ENCODE measurements around the gene MSL2. TPM values are rescaled to one million over a fixed set of nuclear protein-coding genes. Genes with fewer than 3 reads are reported as not detected.
A peak's percentile ranks its signal among the peaks of the same experiment; 100 is the strongest.
"Not testable (repeated sequence)": the region's sequence is repeated elsewhere in the genome, so short reads cannot be mapped to it uniquely, and the experiment has no call there.

Gene MSL2
- total RNA-seq, 2 donors from 2014 or later: 71.0 to 71.6 TPM

DNA sequence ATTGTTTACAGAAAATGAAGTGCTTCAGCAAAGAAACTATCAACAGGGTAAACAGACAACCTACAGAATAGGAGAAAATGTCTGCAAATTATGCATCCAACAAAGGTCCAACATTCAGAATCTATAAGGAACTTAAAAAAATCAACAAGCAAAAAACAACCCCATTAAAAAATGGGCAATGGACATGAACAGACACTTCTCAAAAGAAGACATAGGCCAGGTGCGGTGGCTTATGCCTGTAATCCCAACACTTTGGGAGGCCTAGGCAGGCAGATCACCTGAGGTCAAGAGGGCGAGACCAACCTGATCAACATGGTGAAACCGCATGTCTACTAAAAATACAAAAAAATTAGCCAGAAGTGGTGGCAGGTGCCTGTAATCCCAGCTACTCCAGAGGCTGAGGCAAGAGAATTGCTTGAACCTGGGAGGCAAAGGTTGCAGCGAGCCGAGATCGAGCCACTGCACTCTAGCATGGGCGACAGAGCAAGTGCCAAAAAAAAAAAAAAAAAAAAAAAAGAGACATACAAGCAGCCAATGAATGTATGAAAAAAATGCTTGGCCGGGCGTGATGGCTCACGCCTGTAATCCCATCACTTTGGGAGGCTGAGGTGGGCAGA is 2.4 kb upstream of the MSL2 start:
- not testable (repeated sequence) for H3K27me3 Mint-ChIP-seq (ENCODE audit: low read depth); ATAC-seq (replicated peaks in 1 of 2); H3K9me3 Mint-ChIP-seq; DNase-seq
- H3K36me3 Mint-ChIP-seq (ENCODE audit: insufficient read depth in 2 of 2): peaks cover 12 to 17% of the 10 kb centered on the region in 2 donors
- peaks cover 18% of the 10 kb centered on the region for H3K4me1 Mint-ChIP-seq (ENCODE audit: low read depth)
- peak overlapping the region in 1 of 2 donors; percentile 99 for H3K4me3 Mint-ChIP-seq
- peak overlapping the region; percentile 94 for H3K27ac Mint-ChIP-seq

DNA sequence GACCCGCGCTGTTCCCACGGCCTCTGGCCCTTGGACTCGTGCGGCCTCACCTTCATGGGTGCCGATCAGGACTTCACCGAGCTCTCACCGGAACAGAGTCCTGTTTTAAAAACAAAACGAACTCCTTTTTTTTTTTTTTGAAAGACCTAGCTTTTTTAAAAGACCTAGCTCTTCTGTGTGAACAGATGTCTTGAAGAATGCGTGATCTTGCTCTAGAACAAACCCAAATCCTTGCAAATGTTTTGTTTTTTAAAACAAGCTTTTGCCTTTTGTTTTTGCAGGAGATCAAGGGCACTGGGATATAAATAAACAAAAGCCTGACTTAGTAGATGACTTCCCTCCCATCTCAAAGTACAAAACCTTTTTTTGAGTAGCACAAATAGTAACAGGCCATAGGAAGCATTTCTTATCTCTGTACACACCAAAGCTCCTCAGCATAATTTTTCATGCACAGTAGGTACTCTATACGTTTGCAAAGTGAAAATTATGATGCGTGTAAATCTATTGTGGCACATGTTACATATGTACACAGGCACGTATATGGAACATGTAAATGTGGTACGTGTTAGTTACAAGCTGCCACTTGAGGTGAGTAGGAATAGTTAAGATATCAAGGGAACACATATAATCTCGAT is 1.1 kb upstream of the MSL2 start:
- H3K27me3 Mint-ChIP-seq (ENCODE audit: low read depth): no peaks in the 10 kb centered on the region
- peaks cover 23% of the 10 kb centered on the region for H3K4me1 Mint-ChIP-seq (ENCODE audit: low read depth)
- H3K36me3 Mint-ChIP-seq (ENCODE audit: insufficient read depth in 2 of 2): peaks cover 14 to 21% of the 10 kb centered on the region in 2 donors
- peak overlapping the region; percentile 94 for H3K27ac Mint-ChIP-seq
- no peak for ATAC-seq (replicated peaks in 1 of 2)
- H3K4me3 Mint-ChIP-seq: peak overlapping the region; percentile 97 to 99
- H3K9me3 Mint-ChIP-seq: no peaks in the 10 kb centered on the region
- no peak for DNase-seq

DNA sequence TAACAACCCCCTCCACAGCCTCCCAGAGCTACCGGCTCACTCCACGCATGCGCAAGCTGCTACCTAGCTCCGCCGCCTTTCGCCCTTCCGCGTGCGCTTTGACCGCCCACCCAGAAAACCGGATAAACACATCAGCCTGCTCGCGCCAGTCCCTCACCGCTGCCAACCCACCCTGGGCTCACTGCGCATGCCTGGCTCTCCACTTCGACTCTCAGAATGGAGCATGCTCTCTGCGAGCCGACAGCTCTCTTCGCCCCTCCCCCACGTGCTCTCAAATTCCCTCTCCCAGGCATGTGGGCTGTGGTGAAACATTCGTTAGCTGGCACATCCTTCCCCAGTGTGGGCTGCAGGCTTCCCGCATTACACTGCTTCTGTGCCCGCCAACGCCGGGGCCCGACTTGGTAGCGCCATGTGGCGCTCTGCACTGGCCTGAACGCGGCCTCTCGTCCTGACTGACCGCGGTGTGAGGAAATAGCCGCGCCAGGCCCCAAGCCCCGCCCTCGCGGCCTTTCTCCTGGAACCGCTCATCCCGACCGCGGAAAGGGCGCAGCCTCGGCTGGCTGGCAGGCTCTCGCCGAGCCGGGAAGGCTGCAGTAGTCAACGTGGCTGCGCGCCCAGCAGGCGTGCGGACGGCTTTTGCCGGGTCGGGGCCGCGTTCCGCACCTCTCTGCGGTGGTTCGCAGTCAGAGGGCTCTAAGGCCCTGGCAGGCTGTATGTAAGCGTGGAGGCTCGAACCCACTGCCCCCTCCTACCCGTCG is 445 bp upstream of the MSL2 start:
- peaks cover 30% of the 10 kb centered on the region for H3K4me1 Mint-ChIP-seq (ENCODE audit: low read depth)
- H3K36me3 Mint-ChIP-seq (ENCODE audit: insufficient read depth in 2 of 2): peaks cover 14 to 27% of the 10 kb centered on the region in 2 donors
- H3K9me3 Mint-ChIP-seq: no peaks in the 10 kb centered on the region
- H3K27me3 Mint-ChIP-seq (ENCODE audit: low read depth): no peaks in the 10 kb centered on the region
- H3K4me3 Mint-ChIP-seq: peak overlapping the region; percentile 97 to 99
- DNase-seq (peak; percentile 98 to 99), ATAC-seq (replicated peaks in 1 of 2) (peak; percentile 73 to 74)
- peak overlapping the region; percentile 94 for H3K27ac Mint-ChIP-seq

DNA sequence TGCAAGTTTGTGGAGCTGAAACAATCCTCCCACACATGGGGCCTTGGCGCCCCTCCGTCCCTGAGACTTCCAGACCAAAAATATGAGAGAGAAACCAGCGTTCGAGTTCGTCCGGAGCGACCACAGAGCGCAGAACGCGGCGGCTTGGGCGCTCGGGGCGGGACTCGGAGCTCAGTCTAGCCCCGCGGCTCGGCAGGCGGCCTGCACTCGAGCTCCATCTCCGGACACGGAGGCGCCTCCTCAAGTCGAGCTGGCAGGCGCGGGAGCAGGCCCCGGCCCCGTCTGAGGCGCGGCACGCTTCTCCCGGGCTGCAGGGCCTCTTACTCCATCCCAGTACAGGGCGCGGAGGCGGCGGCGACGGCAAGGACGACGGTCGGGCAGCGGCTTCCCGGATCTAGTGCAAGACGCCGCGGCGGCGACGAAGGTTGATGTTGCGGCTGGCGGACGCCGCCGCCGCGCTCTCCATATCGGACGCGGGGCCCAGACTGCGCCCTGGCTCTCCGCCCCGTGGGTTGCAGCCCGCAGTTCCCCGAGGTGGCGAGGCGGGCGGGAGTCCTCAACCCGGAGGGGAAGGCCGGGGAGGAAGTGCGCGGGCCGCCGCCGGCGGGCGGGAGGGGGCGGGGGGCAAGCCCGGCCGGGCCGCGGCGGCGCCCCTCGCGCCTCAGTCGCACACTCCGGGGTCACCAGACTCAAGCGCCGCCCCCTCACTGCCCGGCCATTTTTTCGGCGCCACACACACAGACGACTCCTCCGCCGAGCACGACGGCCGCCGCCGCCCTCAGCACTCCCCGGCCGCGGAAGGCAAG is 674 bp downstream of the MSL2 start:
- H3K9me3 Mint-ChIP-seq: no peaks in the 10 kb centered on the region
- ATAC-seq (replicated peaks in 1 of 2) (peak; percentile 55 to 63), DNase-seq (peak; percentile 88)
- peak overlapping the region; percentile 99 for H3K27ac Mint-ChIP-seq
- H3K4me1 Mint-ChIP-seq (ENCODE audit: low read depth): peaks cover 41% of the 10 kb centered on the region
- H3K27me3 Mint-ChIP-seq (ENCODE audit: low read depth): no peaks in the 10 kb centered on the region
- peak overlapping the region; percentile 97 to 99 for H3K4me3 Mint-ChIP-seq
- peaks cover 14 to 29% of the 10 kb centered on the region in 2 donors for H3K36me3 Mint-ChIP-seq (ENCODE audit: insufficient read depth in 2 of 2)

DNA sequence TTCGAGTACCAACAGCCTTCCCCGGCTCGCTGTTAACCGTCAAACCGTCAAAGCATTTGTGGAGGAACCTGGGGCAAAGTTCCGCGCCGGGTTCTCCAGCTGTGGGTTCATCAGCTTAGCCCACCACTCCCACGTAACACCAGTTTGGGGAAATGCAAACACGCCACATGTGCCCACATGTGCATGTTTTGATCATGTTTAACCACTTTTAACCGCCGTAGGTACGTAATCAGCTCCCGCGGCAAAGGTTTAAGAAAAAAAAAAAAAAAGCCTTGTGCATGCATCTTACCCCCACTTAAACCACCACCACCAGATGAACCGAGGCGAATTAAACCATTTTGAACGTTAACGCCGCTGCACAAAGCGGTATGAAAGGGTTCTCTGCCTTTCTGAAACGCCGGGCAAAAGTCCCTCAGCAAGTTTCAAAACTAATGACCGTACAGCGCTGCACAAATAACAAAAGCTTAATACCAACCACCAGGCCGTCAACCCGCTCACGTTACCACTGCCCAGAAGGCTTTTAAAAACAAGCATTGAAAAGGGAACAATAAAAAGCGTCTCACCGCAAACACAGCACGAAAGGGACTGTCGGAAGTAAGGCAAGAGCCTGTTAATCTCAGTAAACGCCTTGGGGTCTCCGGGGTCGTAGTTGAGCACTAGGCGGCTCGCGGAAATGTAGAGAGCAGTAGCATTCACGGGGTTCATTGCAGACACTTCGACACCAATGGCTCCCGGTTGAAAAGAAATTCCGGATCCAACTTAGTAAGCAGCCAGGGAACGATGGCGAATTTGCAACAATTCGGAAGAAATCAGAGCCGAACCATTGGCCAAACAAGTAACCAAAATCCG is 1.5 kb downstream of the MSL2 start:
- peak overlapping the region; percentile 99 for H3K27ac Mint-ChIP-seq
- peak overlapping the region; percentile 97 to 99 for H3K4me3 Mint-ChIP-seq
- H3K4me1 Mint-ChIP-seq (ENCODE audit: low read depth): peaks cover 49% of the 10 kb centered on the region
- ATAC-seq (replicated peaks in 1 of 2): peak; percentile 4 to 26
- peaks cover 14 to 29% of the 10 kb centered on the region in 2 donors for H3K36me3 Mint-ChIP-seq (ENCODE audit: insufficient read depth in 2 of 2)
- H3K9me3 Mint-ChIP-seq: no peaks in the 10 kb centered on the region
- no peaks in the 10 kb centered on the region for H3K27me3 Mint-ChIP-seq (ENCODE audit: low read depth)
- DNase-seq: peak; percentile 78 to 88

DNA sequence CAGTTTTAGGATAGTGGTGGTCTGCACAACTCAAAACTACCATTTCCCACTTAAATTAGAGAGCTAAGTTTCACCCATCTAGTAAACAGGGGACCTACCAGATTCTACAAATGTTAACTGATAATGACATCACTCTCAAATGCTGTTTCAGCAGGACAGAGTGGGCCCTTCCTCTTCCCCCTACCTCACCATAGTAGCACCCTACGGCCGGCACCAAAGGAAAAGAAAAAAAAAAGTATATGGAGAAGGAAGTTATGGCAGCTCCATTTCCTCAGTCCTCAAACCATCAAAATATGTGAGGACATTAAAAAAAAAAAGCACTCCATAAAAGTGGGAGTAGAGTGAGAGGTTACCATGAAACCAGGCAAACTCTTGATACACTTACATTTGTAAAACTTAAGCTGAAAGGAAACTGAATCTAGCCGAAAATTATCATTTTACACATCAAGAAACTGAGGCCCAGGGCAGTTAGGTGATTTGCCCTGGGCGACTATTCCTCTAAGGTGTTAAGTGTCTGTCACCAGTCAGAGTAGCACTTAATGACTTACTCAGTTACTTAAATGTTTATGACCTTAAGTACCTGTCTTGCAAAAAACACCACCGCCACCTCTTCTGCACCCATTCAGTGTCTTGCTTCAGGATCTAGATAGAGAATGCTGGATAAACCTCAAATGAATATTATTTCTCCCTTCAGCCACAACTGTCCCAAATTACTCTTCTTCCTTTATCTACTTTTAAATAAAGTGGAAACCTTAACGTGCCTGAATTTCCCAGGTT is 2.7 kb downstream of the MSL2 start:
- ATAC-seq (replicated peaks in 1 of 2) (no peak), DNase-seq (peak; percentile 18 to 21)
- Mint-ChIP-seq H3K36me3 (ENCODE audit: insufficient read depth in 2 of 2) (peaks cover 14 to 28% of the 10 kb centered on the region in 2 donors), H3K4me1 (ENCODE audit: low read depth) (peaks cover 60% of the 10 kb centered on the region), H3K27ac (peak overlapping the region; percentile 99), H3K9me3 (no peaks in the 10 kb centered on the region), H3K27me3 (ENCODE audit: low read depth) (no peaks in the 10 kb centered on the region), H3K4me3 (peak overlapping the region; percentile 97 to 99)

DNA sequence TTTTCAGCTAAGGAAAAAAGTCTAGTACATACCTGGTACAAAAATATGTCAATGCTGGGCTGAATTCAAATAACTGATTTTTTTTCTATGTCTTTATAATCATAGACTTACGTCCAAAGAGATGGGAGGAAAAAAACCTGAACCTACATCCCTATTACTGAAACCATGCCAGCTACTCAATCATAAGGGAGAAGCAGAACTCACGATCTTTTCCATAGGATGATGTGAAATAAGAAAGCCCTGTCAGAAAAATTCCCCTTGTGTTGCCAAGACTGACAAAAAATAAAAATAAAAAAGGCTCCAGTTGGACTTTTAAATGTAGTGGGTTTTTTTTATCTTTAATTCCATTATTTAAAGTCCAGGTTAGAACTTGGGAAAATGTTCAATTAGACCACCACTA is 3.3 kb downstream of the MSL2 start:
- Mint-ChIP-seq H3K36me3 (ENCODE audit: insufficient read depth in 2 of 2) (peaks cover 14 to 28% of the 10 kb centered on the region in 2 donors), H3K4me1 (ENCODE audit: low read depth) (peaks cover 60% of the 10 kb centered on the region), H3K4me3 (peak overlapping the region; percentile 97 to 99), H3K27me3 (ENCODE audit: low read depth) (no peaks in the 10 kb centered on the region), H3K27ac (peak overlapping the region; percentile 99), H3K9me3 (no peaks in the 10 kb centered on the region)
- no peak for DNase-seq
- ATAC-seq (replicated peaks in 1 of 2): no peak

DNA sequence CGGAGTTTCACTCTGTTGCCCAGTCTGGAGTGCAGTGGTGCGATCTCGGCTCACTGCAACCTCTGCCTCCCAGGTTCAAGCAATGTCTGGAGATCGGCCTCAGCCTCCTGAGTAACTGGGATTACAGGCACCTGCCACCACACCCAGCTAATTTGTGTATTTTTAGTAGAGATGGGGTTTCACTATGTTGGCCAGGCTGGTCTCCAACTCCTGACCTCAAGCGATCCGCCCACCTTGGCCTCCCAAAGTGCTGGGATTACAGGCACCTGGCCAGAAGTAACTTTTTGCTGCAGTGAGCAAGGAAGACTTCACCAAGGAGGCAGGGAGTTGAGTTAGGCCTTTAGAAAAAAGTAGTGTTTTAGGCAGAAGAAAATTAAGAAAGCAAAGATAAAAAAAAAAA is 3.9 kb downstream of the MSL2 start:
- H3K27me3 Mint-ChIP-seq (ENCODE audit: low read depth); ATAC-seq (replicated peaks in 1 of 2); H3K9me3 Mint-ChIP-seq; DNase-seq: not testable (repeated sequence)
- peaks cover 14 to 28% of the 10 kb centered on the region in 2 donors for H3K36me3 Mint-ChIP-seq (ENCODE audit: insufficient read depth in 2 of 2)
- peak overlapping the region; percentile 97 to 99 for H3K4me3 Mint-ChIP-seq
- peaks cover 60% of the 10 kb centered on the region for H3K4me1 Mint-ChIP-seq (ENCODE audit: low read depth)
- H3K27ac Mint-ChIP-seq: peak overlapping the region; percentile 99

DNA sequence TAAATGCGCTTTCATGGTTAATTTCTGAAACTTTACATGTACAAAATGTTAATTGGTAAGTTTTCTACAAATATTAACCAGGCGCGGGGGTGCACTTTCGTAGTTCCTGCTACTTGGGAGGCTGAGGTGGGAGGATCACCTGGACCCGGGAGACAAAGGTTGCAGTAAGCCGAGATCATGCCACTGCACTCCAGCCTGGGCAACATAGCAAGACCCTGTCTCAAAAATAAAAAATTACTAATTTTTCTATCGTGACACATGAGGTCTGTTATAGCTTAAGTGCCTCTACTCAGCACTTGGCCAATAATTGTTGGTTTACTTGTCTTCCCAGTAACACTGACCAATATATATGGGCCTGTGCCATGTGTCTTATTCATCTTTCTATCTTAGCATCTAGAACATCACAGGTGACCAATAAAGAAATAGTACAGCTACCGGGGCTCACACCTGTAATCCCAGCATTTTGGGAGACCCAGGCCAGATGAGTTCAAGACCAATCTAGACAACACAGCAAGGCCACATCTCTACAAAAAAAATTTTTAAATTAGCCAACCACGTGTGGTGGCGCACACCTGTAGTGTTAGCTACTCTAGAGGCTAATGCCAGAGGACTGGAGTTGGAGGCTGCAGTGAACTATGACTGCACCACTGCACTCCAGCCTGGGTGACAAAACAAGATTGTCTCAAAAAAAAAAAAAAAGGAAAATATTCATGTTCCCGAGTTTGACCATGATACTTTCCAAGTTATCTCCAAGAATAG is 6.1 kb downstream of the MSL2 start:
- no peaks in the 10 kb centered on the region for H3K27me3 Mint-ChIP-seq (ENCODE audit: low read depth)
- H3K36me3 Mint-ChIP-seq (ENCODE audit: insufficient read depth in 2 of 2): peaks cover 13 to 26% of the 10 kb centered on the region in 2 donors
- no peaks in the 10 kb centered on the region for H3K9me3 Mint-ChIP-seq
- H3K27ac Mint-ChIP-seq: peak overlapping the region; percentile 85
- ATAC-seq (replicated peaks in 1 of 2) (no peak), DNase-seq (no peak)
- peak overlapping the region; percentile 97 to 99 for H3K4me3 Mint-ChIP-seq
- peaks cover 73% of the 10 kb centered on the region for H3K4me1 Mint-ChIP-seq (ENCODE audit: low read depth)

DNA sequence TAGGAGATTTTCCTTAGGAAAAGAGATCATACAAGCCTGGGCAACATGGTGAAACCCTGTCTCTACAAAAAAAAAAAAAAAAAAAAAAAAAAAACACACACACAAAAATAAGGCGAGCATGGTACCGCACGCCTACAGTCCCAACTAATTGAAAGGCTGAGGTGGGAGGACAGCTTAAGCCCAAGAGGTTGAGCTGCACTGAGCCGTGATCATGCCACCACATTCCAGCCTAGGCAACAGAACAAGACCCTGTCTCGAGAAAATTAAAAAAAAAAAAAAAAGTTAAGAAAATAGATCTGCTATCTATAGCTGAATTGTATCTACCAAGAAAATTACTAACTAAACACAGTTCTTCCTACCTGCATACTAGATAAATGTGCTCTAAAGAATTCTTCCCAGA is 7.1 kb downstream of the MSL2 start:
- no peaks in the 10 kb centered on the region for H3K9me3 Mint-ChIP-seq
- H3K36me3 Mint-ChIP-seq (ENCODE audit: insufficient read depth in 2 of 2): peaks cover 4 to 17% of the 10 kb centered on the region in 2 donors
- H3K27me3 Mint-ChIP-seq (ENCODE audit: low read depth): no peaks in the 10 kb centered on the region
- ATAC-seq (replicated peaks in 1 of 2) (no peak), DNase-seq (no peak)
- no peak overlapping the region for H3K27ac Mint-ChIP-seq
- peaks cover 80% of the 10 kb centered on the region for H3K4me1 Mint-ChIP-seq (ENCODE audit: low read depth)
- H3K4me3 Mint-ChIP-seq: peak overlapping the region; percentile 97 to 99

DNA sequence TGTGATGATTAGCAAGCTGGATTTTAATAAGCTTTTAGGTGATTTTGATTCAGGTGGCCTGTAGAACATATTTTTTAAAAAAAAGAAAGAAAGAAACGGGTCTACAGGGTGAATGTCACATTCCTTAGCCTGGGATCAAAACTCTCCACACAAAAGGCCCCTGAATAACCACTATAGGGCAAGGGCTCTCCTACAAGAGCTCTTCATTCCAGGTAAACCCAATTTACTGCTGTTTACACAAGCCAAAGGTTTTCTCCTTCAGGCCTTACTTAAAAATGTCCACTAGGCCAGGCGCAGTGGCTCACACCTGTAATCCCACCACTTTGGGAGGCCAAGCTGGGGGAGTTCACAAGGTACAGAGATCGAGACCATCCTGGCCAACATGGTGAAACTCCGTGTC is 8.3 kb downstream of the MSL2 start:
- Mint-ChIP-seq H3K9me3 (no peaks in the 10 kb centered on the region), H3K4me3 (peak overlapping the region; percentile 31 to 66), H3K27me3 (ENCODE audit: low read depth) (no peaks in the 10 kb centered on the region), H3K4me1 (ENCODE audit: low read depth) (peaks cover 92% of the 10 kb centered on the region), H3K27ac (peak overlapping the region; percentile 9), H3K36me3 (ENCODE audit: insufficient read depth in 2 of 2) (peaks cover 0 to 10% of the 10 kb centered on the region in 2 donors)
- ATAC-seq (replicated peaks in 1 of 2) (no peak), DNase-seq (no peak)
